Gastrocnemius medialis (tissue), 4 donors: ENCODE results near the gene PLAC8.
"Not testable (repeated sequence)": the region's sequence is repeated elsewhere in the genome, so short reads cannot be mapped to it uniquely, and the experiment has no call there.

Experiments
- CTCF ChIP-seq, 5 experiments: fragments of 450-650 bp in 3 of 5; fragments of 200-600 bp in 2 of 5; sonication (generic) in 2 of 5; IDR thresholded peaks in 4 of 5; conservative IDR thresholded peaks in 1 of 5; 1 replicate in 4 of 5; 2 replicates in 1 of 5; pipeline ENCODE4 v1.5.1; 2016 to 2019; ENCODE audit warnings: antibody characterized with exemption in 5 of 5, mild to moderate bottlenecking in 3 of 5, moderate library complexity in 3 of 5
- POLR2A ChIP-seq, 2 donors: fragments of 450-650 bp; IDR thresholded peaks; one replicate each; pipeline ENCODE4 v1.6.1; 2017; ENCODE audit warnings: antibody characterized with exemption in 2 of 2, mild to moderate bottlenecking in 2 of 2, moderate library complexity in 2 of 2

GRCh38 chr4:83145776-83146175 lies 31.2 kb upstream of the PLAC8 start:
- TF ChIP-seq CTCF (IDR thresholded peaks at IDR 0.05 in 4 of 5, conservative IDR thresholded peaks at IDR 0.05 in 1 of 5); POLR2A (IDR thresholded peaks at IDR 0.05): not testable (repeated sequence)
